Adipocyte (in vitro differentiated cells): ENCODE measurements around the gene LIPI.
A peak's percentile ranks its signal among the peaks of the same experiment; 100 is the strongest.
"Not testable (repeated sequence)": the region's sequence is repeated elsewhere in the genome, so short reads cannot be mapped to it uniquely, and the experiment has no call there.

ENCODE experiments used
- DNase-seq: peaks from one replicate; pipeline ENCODE4 v3.0.0-alpha.2; 2015; ENCODE audit warnings: low read depth
- H3K27me3 ChIP-seq: replicated peaks from 2 replicates; pipeline ENCODE4 v1.7.0; 2013; ENCODE audit warnings: mild to moderate bottlenecking, low read length, moderate library complexity; ENCODE audit not compliant: control insufficient read depth, insufficient read depth
- H3K36me3 ChIP-seq: 2 replicates; pipeline ENCODE4 v1.7.0; 2013; ENCODE audit warnings: low read length, mild to moderate bottlenecking, moderate library complexity; ENCODE audit not compliant: control insufficient read depth, insufficient read depth, severe bottlenecking
- H3K4me1 ChIP-seq: 2 replicates; pipeline ENCODE4 v1.7.0; 2013; ENCODE audit warnings: mild to moderate bottlenecking, low read length, moderate library complexity; ENCODE audit not compliant: control insufficient read depth, insufficient read depth
- H3K4me3 ChIP-seq: 2 replicates; pipeline ENCODE4 v1.7.0; 2013; ENCODE audit warnings: mild to moderate bottlenecking, low read length, moderate library complexity
- H3K9ac ChIP-seq: 2 replicates; pipeline ENCODE4 v1.7.0; 2013; ENCODE audit warnings: mild to moderate bottlenecking, low read length, moderate library complexity
- H3K9me3 ChIP-seq: 2 replicates; pipeline ENCODE4 v1.7.0; 2013; ENCODE audit warnings: mild to moderate bottlenecking, low read length, moderate library complexity; ENCODE audit not compliant: control insufficient read depth

LIPI gene

DNA sequence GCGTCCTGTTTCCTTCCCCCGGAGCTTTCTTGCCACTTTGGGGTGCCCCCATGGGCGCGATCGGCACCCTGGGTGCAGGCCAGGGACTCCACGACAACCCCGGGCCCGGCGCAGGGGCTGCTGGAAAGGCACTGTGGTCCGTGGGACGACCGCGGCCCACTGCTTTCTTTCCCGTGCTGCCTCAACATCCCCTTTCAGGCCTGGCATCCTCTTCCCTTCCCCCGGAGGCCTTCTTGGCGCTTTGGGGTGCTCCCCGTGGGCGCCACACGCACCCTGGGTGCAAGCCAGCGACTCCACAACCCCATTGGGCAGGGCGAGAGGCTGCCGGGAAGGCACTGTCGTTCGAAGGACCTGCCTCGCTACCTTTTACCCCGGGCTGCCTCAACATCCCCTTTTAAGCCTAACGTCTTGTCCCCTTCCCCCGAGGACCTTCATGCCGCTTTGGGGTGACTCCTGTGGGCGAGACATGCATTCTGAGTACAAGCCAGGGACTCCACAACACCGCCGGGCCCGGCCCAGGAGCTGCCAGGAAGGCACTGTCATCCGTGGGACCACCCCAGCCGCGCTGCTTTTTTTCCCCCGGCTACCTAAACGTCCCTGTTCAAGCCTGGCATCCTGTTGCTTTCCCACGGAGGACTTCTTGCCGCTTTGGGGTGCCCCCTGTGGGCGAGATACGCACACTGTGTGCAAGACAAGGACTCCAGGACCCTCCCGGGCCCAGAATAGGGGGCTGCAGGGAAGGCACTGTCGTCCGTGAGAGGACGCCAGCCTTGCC is 137.8 kb downstream of the LIPI start:
- H3K9ac ChIP-seq = no peak overlapping the region
- no peak for DNase-seq
- H3K9me3 ChIP-seq = no peaks in the 10 kb centered on the region
- no peaks in the 10 kb centered on the region for H3K4me1 ChIP-seq
- H3K27me3 ChIP-seq = no peaks in the 10 kb centered on the region
- no peak overlapping the region for H3K4me3 ChIP-seq
- no peaks in the 10 kb centered on the region for H3K36me3 ChIP-seq

DNA sequence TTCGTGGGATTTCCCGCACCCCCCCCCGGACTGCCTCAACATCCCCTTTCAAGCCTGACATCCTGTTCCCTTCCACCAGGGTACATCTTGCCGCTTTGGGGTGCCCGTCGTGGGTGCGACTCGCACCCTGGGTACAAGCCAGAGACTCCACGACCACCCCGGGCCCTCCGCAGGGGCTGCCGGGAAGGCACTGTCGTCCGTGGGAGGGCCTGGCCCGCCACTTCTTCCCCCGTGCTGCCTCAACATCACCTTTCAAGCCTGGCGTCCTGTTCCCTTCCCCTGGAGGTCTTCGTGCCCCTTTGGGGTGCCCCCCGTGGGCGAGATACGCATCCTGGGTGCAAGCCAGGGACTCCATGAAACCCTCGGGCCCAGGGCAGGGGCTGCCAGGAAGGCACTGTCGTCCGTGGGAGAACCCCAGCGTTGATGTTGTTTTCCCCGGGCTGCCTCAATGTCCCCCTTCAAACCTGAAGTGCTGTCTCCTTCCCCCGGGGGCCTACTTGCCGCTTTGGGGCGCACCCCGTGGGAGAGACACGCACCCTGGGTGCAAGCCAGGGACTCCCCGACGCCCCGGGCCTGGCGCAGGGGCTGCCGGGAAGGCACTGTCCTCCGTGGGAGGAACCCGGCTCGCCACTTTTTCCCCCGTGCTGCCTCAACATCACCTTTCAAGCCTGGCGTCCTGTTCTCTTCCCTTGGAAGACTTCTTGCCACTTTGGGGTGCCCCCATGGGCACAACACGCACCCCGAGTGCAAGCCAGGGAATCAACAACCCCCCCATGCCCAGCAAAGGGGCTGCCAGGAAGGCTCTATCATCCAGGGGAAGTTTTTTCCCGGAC is 138.6 kb downstream of the LIPI start:
- no peaks in the 10 kb centered on the region for H3K9me3 ChIP-seq
- no peaks in the 10 kb centered on the region for H3K27me3 ChIP-seq
- no peak for DNase-seq
- H3K36me3 ChIP-seq = no peaks in the 10 kb centered on the region
- H3K4me3 ChIP-seq = no peak overlapping the region
- H3K9ac ChIP-seq = no peak overlapping the region
- H3K4me1 ChIP-seq = no peaks in the 10 kb centered on the region

DNA sequence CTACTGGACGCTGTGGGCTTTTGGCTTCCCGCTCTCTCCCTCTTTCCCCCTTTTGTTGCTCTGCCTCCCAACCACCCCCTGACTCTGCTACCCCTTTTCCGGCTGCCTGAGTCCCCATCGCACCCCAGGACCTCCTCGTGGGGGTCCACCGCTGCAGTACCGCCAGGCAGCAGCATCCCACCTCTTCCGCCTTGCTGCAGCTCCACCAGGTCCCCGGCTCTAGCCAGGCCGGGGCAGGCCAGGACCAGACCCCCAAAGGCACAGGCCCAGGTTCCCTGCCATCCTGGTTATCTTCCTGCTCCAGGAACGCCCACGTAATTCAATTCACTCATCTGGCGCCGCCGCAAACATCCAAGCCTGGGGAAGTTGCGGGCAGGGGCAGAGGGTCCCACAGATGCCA is 139.8 kb downstream of the LIPI start:
- no peaks in the 10 kb centered on the region for H3K36me3 ChIP-seq
- H3K27me3 ChIP-seq = no peaks in the 10 kb centered on the region
- H3K9me3 ChIP-seq = no peaks in the 10 kb centered on the region
- no peak overlapping the region for H3K9ac ChIP-seq
- H3K4me3 ChIP-seq = no peak overlapping the region
- no peaks in the 10 kb centered on the region for H3K4me1 ChIP-seq
- no peak for DNase-seq

DNA sequence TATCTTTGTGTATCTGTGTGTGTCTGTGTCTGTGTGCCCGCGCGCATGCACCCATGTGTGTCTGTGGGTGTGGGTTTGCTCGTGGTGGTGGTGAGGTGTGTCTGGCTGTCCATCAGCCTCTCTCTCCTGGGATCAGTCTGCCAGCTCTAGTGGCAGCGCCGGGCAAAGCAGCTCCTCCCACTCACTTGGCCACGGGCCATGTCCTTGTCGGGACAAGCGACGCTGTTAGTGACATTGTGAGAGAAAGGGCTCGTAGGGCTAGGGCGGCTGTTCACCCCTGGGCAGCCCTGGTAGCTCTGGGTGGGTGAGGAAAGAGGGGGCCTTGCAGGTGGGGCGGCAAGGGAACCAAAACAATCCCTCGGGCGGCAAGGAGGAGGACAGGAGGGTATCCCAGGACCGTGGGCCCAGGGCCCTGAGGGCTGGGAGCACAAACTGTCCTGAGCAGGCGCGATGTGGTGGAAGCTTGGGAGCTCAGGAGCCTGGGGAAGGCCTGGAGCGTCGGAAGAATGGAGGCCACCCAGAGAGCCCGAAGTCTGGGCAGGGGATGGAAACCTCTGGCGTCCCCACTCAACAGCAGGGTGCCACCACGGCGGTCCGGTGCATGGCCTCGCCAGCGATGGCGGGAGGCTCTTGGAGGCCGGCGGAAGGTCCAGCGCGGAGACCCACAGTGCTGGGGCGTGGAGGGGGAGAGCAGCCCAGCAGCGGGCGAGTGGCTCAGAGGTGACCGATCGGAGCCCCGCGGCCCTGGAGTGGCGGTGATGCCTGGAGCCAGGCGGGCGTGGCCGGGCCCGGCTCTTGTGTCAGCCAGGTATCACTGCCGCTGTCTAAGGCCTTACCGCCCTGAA is 140.5 kb downstream of the LIPI start:
- H3K27me3 ChIP-seq = no peaks in the 10 kb centered on the region
- no peaks in the 10 kb centered on the region for H3K4me1 ChIP-seq
- no peak overlapping the region for H3K4me3 ChIP-seq
- no peaks in the 10 kb centered on the region for H3K9me3 ChIP-seq
- DNase-seq = no peak
- H3K36me3 ChIP-seq = no peaks in the 10 kb centered on the region
- H3K9ac ChIP-seq = no peak overlapping the region

DNA sequence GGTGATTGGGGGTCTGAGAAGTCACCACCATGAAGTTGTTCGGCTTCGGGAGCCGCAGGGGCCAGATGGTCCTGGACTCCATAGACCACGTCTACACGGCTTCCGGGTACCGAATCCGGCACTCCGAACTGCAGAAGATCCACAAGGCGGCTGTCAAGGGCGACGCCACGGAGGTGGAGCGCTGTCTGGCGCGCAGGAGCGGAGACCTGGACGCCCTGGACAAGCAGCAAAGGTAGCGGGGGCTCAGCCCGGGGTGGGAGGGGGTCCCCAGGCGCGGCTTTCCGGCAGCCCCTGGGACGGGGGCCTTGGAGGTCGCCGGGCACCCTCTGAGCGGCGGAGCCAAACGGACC is 146.5 kb downstream of the LIPI start:
- DNase-seq = peak; percentile 57
- no peaks in the 10 kb centered on the region for H3K4me1 ChIP-seq
- H3K4me3 ChIP-seq = no peak overlapping the region
- no peaks in the 10 kb centered on the region for H3K9me3 ChIP-seq
- H3K9ac ChIP-seq = no peak overlapping the region
- no peaks in the 10 kb centered on the region for H3K36me3 ChIP-seq
- H3K27me3 ChIP-seq = no peaks in the 10 kb centered on the region

DNA sequence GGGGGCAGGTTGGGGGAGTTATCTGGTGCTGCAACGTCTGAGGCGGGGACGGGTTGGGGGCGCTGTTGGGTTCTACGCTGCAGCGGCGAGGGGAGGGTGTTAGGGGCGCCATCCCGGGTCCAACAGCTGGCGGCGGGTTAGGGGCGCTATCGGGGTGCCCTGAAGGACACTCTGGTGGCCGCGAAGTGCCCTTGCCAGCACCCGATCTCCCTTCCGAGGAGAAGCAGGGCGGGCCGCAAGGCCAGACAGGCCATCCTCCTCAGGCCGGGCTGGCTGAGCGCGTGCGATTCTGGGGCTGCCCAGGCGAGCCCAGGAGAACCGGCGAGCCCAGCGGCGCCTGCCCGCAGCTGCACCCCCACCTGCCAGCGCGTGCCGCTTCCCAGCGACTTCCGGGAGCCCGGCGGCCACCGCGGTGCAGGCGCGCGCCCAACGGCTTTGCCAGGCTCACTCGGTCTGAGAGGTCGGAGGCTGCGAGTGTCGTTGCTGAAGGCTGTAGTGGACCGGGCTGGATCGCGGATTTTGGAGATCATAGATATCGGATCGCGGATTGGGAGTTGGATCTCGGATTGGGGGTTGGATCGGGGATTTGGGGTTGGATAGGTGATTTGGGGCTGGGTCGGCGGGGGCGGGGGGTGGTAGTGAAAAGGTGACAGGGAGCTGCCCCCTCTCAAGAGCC is 147.0 kb downstream of the LIPI start:
- not testable (repeated sequence) for H3K27me3 ChIP-seq
- DNase-seq = peak; percentile 82

DNA sequence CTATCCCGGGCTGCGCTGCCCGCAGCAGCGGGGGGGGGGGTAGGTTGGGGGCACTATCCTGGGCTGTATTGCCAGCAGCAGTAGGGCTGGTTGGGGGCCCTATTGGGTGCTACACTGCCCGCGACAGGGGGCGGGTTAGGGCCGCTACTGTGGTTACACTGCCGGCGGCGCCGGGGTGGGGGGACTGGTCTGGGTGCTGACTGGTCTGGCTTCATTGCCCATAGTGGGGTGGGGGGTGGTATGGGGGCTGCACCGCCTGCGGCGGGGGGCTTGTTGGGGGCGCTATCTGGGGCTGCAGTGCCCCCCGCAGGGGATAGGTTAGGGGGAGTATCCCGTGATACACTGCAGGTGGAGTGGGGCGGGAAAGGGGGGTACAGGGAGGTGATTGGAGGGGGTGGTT is 148.1 kb downstream of the LIPI start:
- not testable (repeated sequence) for H3K9me3 ChIP-seq, H3K4me1 ChIP-seq, H3K27me3 ChIP-seq, DNase-seq, H3K9ac ChIP-seq, H3K4me3 ChIP-seq, H3K36me3 ChIP-seq

More for the DNA sequence above, 147.0 kb downstream of the LIPI start:
- H3K4me3 ChIP-seq, H3K9ac ChIP-seq, H3K4me1 ChIP-seq, H3K9me3 ChIP-seq, H3K36me3 ChIP-seq: not testable (repeated sequence)

DNA sequence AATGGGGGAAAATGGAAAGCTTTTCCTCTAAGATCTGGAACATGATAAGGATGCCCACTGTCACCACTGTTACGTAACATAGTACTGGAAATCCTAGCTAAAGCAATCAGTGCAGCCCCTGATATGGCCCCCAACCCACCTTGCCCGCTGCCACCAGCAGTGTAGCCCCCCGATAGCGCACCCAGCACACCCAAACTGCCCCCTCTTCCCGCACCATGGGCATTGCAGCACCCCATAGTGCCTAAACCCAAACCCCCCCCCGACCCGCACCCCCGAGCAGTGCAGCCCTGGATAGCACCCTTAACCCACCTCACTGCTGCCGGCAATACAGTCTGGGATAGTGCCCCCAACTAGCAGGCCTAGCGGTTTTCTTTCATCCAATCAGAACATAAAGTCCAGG is 148.9 kb downstream of the LIPI start:
- not testable (repeated sequence) for H3K36me3 ChIP-seq, H3K9me3 ChIP-seq, H3K9ac ChIP-seq, H3K4me1 ChIP-seq, DNase-seq, H3K4me3 ChIP-seq, H3K27me3 ChIP-seq

DNA sequence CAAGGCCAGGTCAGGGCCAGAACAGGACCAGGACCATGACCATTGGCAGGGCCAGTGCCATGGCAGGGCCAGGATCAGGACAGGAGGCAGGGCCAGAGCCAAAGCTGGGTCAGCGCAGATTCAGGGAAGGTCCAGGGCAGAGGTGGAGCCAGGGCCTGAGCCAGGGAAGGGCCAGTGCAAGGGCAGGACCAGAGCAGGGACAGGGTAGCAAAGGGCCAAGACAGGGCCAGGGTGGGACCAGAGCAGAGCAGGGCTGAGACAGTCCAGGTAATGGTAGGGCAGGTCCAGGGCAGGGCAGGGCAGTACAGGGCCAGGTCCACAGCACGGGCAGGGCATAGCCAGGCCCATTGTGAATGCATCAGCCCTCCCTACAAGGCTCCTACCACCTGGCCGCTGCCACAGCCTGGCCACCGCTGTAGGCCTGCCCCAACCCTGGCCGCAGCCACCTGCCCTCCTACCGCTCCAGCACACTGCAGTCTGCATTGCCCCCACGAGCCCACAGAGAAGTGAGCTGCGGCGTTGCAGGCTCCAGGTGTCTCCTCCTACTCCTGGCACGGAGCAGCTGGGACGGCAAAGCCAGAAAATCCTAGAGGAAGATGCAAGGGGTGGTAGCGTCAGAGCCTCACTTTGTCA is 151.6 kb downstream of the LIPI start:
- not testable (repeated sequence) for DNase-seq, H3K4me3 ChIP-seq, H3K36me3 ChIP-seq, H3K9me3 ChIP-seq, H3K4me1 ChIP-seq, H3K27me3 ChIP-seq, H3K9ac ChIP-seq
